HCT116 (cell line): ENCODE measurements around the gene GET3. TPM values are rescaled to one million over a fixed set of nuclear protein-coding genes. Genes with fewer than 3 reads are reported as not detected.

Experiments
- ATAC-seq: fragments of 200-7000 bp; cut with Tn5 transposase; 2 replicates; pipeline ENCODE4 v1.9.1; 2020; ENCODE audit warnings: mild to moderate bottlenecking, moderate library complexity
- BruUV-seq: library from RNA; stranded (reverse); fragments of 400-500 nt; replicated peaks from 2 replicates; lab custom pipeline; 2021; lab: Mats Ljungman, UMichigan
- CTCF ChIA-PET: fragments of 300-600 bp; sonication (Branson Sonifier 250); formaldehyde crosslinking; loops from one replicate; lab custom pipeline; 2021; ENCODE audit warnings: antibody characterized with exemption; lab: Charles Lee
- POLR2A ChIA-PET: fragments of 300-600, 350-600 bp; sonication (Branson Sonifier 250); formaldehyde crosslinking; loops from one replicate; lab custom pipeline; 2021; ENCODE audit warnings: antibody characterized with exemption; lab: Charles Lee
- RAD21 ChIA-PET, 2 experiments: fragments of 300-600 bp; sonication (Branson Sonifier 250); formaldehyde crosslinking; loops; one replicate each; lab custom pipeline; 2023; ENCODE audit warnings: low total read pairs in 2 of 2; ENCODE audit not compliant: uncharacterized antibody in 2 of 2, unreplicated experiment in 2 of 2, low non-redundant PET in 1 of 2; lab: Charles Lee
- DNase-seq: peaks from one replicate; pipeline ENCODE4 v3.0.0-alpha.2; 2010; ENCODE audit warnings: low read depth, low spot score
- H2AFZ ChIP-seq: fragments of 200-600 bp; shearing (Covaris generic), sonication (generic); 2 replicates; pipeline ENCODE4 v1.6.1; 2017; ENCODE audit warnings: low read depth, mixed run types, mixed read lengths, antibody characterized with exemption, low read length; ENCODE audit not compliant: poor library complexity, severe bottlenecking
- H3K27ac ChIP-seq: 2 replicates; pipeline ENCODE4 v1.5.1; 2012; ENCODE audit warnings: low read depth, low read length
- H3K27me3 ChIP-seq: fragments of 200-600 bp; sonication (generic); 2 replicates; pipeline ENCODE4 v1.6.1; 2016; ENCODE audit warnings: mixed run types, low read length, mixed read lengths; ENCODE audit not compliant: insufficient read depth
- H3K36me3 ChIP-seq, 2 experiments: fragments of 200-500 bp in 1 of 2; fragments of 200-600 bp in 1 of 2; sonication (Bioruptor generic) in 1 of 2; sonication (generic) in 1 of 2; 2 replicates each; pipeline versions ENCODE4 v1.5.1 to v1.6.1; 2014 to 2016; ENCODE audit warnings: low read length in 2 of 2, inconsistent platforms in 1 of 2, mixed read lengths in 1 of 2, mixed run types in 1 of 2; ENCODE audit not compliant: insufficient read depth in 2 of 2, control insufficient read depth in 1 of 2
- H3K4me1 ChIP-seq, 2 experiments: fragments of 200-600 bp in 1 of 2; sonication (generic) in 1 of 2; 2 replicates each; pipeline versions ENCODE4 v1.5.1 to v1.6.1; 2012 to 2017; ENCODE audit warnings: low read length in 2 of 2, inconsistent platforms in 1 of 2, mild to moderate bottlenecking in 1 of 2, mixed read lengths in 1 of 2, mixed run types in 1 of 2, moderate library complexity in 1 of 2; ENCODE audit not compliant: insufficient read depth in 2 of 2, control insufficient read depth in 1 of 2
- H3K4me2 ChIP-seq: fragments of 200-600 bp; sonication (generic); 2 replicates; pipeline ENCODE4 v1.6.1; 2017; ENCODE audit warnings: mixed run types, low read length, mixed read lengths
- H3K4me3 ChIP-seq, 2 experiments: fragments of 200-600 bp in 1 of 2; sonication (generic) in 1 of 2; replicated peaks in 1 of 2; 2 replicates each; pipeline ENCODE4 v1.5.1; 2011 to 2016; ENCODE audit warnings: low read length in 2 of 2, control low read depth in 1 of 2, low read depth in 1 of 2, mild to moderate bottlenecking in 1 of 2, mixed read lengths in 1 of 2, mixed run types in 1 of 2
- H3K79me2 ChIP-seq: fragments of 200-600 bp; sonication (generic); 2 replicates; pipeline ENCODE4 v1.6.1; 2017; ENCODE audit warnings: mild to moderate bottlenecking, mixed run types, low read length, moderate library complexity, mixed read lengths; ENCODE audit not compliant: insufficient read depth
- H3K9ac ChIP-seq: fragments of 200-600 bp; sonication (generic); 2 replicates; pipeline ENCODE4 v1.6.1; 2016; ENCODE audit warnings: low read length, mixed read lengths
- H3K9me2 ChIP-seq: fragments of 200-600 bp; sonication (generic), shearing (Covaris generic); 2 replicates; pipeline ENCODE4 v1.6.1; 2017; ENCODE audit warnings: mixed run types, mild to moderate bottlenecking, moderate library complexity; ENCODE audit not compliant: insufficient read depth
- H3K9me3 ChIP-seq, 2 experiments: fragments of 200-500 bp in 1 of 2; fragments of 200-600 bp in 1 of 2; sonication (Bioruptor generic) in 1 of 2; sonication (generic) in 1 of 2; 2 replicates each; pipeline ENCODE4 v1.6.1; 2014 to 2017; ENCODE audit warnings: low read length in 2 of 2, mixed read lengths in 2 of 2, inconsistent platforms in 1 of 2, low read depth in 1 of 2, mild to moderate bottlenecking in 1 of 2, mixed run types in 1 of 2, moderate library complexity in 1 of 2; ENCODE audit not compliant: control insufficient read depth in 1 of 2, insufficient read depth in 1 of 2
- H4K20me1 ChIP-seq: fragments of 200-600 bp; sonication (generic), shearing (Covaris generic); 2 replicates; pipeline ENCODE4 v1.6.1; 2017; ENCODE audit warnings: mixed run types, mild to moderate bottlenecking, moderate library complexity; ENCODE audit not compliant: insufficient read depth
- FOSL1 ChIP-seq: IDR thresholded peaks from 2 replicates; pipeline ENCODE4 v1.6.1; 2012; ENCODE audit warnings: low read depth
- JUND ChIP-seq: IDR thresholded peaks from 2 replicates; pipeline ENCODE4 v1.6.1; 2012
- POLR2AphosphoS5 ChIP-seq: IDR thresholded peaks from 2 replicates; pipeline ENCODE4 v1.6.1; 2011; ENCODE audit warnings: mild to moderate bottlenecking, low read depth, low read length, moderate library complexity
- SIN3A ChIP-seq: IDR thresholded peaks from 2 replicates; pipeline ENCODE4 v1.6.1; 2012; ENCODE audit warnings: low read depth
- TCF7L2 ChIP-seq: IDR thresholded peaks from 2 replicates; pipeline ENCODE4 v1.7.0; 2011; ENCODE audit warnings: borderline replicate concordance, inconsistent platforms; ENCODE audit not compliant: insufficient read depth, insufficient read length; ENCODE audit errors: extremely low read depth
- intact Hi-C: fragments of 100-400 bp; cut with micrococcal nuclease; formaldehyde crosslinking; loops from 2 replicates; pipeline ENCODE4 v1.10.0; 2022
- total RNA-seq: library from RNA; stranded (reverse); gene quantifications from one replicate; pipeline ENCODE4 v1.2.1, GENCODE V29; 2021; ENCODE audit not compliant: unreplicated experiment
- TF ChIP-seq, protein P1 (sequence below): IDR thresholded peaks from 2 replicates; pipeline ENCODE4 v1.6.1; 2012
- TF ChIP-seq, protein P2 (sequence below), 3 experiments: fragments of 200-600 bp in 1 of 3; sonication (generic) in 1 of 3; IDR thresholded peaks in 2 of 3; conservative IDR thresholded peaks in 1 of 3; 2 replicates each; pipeline ENCODE4 v1.5.1; 2012 to 2017; ENCODE audit warnings: low read depth in 2 of 3, low read length in 2 of 3, antibody characterized with exemption in 1 of 3, borderline replicate concordance in 1 of 3, control low read depth in 1 of 3, mild to moderate bottlenecking in 1 of 3, mixed read lengths in 1 of 3, mixed run types in 1 of 3, moderate library complexity in 1 of 3; ENCODE audit not compliant: insufficient read depth in 1 of 3

The GET3 gene
- total RNA-seq, 1 experiment from 2014 or later: 77.6 TPM

DNA sequence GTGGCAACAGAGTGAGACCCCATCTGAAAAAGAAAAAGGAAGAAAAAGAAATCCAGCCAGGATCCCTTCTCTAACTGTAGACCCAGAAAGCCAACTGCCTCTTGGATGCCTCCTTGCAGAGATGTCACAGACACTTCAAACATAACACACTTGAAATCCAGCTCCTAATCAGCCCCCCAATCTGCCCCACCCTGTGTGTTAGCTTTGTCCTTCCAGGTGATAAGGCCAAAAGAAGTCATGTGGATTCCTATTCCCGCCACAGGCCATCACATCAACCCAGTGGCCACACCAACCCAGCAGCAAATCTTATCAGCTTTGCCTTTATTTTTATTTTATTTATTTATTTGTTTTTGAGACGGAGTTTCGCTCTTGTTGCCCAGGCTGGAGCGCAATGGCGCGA lies 22.4 kb downstream of the GET3 start:
- no TSS peak for BruUV-seq
- H3K27me3 ChIP-seq: no peaks in the 10 kb centered on the region
- no peaks in the 10 kb centered on the region for H3K9me2 ChIP-seq
- POLR2A ChIA-PET: interaction anchor here (0.6 to 2.7 kb wide), 4 partner anchors 32 to 53 kb away, joined by 3 to 9 read pairs (median 5); partner anchors contain the start of gene JUNB
- ATAC-seq (no peak), DNase-seq (no peak)
- H2AFZ ChIP-seq: no peak overlapping the region
- H3K4me1 ChIP-seq: peaks cover 4 to 13% of the 10 kb centered on the region in 2 experiments; a peak in 3 of 4 replicates
- intact Hi-C loops: no loop called here
- peaks cover 11 to 12% of the 10 kb centered on the region in 2 experiments for H3K36me3 ChIP-seq
- H3K27ac ChIP-seq: no peak overlapping the region
- H3K9me3 ChIP-seq: no peaks in the 10 kb centered on the region
- no peaks in the 10 kb centered on the region for H4K20me1 ChIP-seq
- CTCF ChIA-PET: interaction anchor here (0.6 to 6.1 kb wide), 13 partner anchors 11 to 121 kb away, joined by 3 to 87 read pairs (median 5); partner anchors contain the start of genes DNASE2, HOOK2, JUNB and RTBDN
- H3K79me2 ChIP-seq: no peaks in the 10 kb centered on the region
- TF ChIP-seq JUND: no peak
- TF ChIP-seq SIN3A: no peak
- TF ChIP-seq, protein P1, sequence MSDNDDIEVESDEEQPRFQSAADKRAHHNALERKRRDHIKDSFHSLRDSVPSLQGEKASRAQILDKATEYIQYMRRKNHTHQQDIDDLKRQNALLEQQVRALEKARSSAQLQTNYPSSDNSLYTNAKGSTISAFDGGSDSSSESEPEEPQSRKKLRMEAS: no peak
- TF ChIP-seq, protein P2, sequence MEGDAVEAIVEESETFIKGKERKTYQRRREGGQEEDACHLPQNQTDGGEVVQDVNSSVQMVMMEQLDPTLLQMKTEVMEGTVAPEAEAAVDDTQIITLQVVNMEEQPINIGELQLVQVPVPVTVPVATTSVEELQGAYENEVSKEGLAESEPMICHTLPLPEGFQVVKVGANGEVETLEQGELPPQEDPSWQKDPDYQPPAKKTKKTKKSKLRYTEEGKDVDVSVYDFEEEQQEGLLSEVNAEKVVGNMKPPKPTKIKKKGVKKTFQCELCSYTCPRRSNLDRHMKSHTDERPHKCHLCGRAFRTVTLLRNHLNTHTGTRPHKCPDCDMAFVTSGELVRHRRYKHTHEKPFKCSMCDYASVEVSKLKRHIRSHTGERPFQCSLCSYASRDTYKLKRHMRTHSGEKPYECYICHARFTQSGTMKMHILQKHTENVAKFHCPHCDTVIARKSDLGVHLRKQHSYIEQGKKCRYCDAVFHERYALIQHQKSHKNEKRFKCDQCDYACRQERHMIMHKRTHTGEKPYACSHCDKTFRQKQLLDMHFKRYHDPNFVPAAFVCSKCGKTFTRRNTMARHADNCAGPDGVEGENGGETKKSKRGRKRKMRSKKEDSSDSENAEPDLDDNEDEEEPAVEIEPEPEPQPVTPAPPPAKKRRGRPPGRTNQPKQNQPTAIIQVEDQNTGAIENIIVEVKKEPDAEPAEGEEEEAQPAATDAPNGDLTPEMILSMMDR (IDR thresholded peaks at IDR 0.05 in 2 of 3, conservative IDR thresholded peaks at IDR 0.05 in 1 of 3; ENCODE audit: borderline replicate concordance in 1 of 3, insufficient read depth in 1 of 3, low read depth in 2 of 3, low read length in 2 of 3): no peak
- TF ChIP-seq POLR2AphosphoS5: no peak
- no peak for TF ChIP-seq TCF7L2
- no peak for TF ChIP-seq FOSL1
- no peak overlapping the region for H3K9ac ChIP-seq
- H3K4me2 ChIP-seq: no peak overlapping the region
- H3K4me3 ChIP-seq: no peak overlapping the region
- RAD21 ChIA-PET: interaction anchor here in 1 of 2 experiments (0.8 kb wide), 1 partner anchor 88 kb away, joined by 3 read pairs; no protein-coding TSS in a partner anchor
